ENCODE data around the gene NUP205.

GRCh38 chr7:135620980-135621850 lies 63.5 kb downstream of the NUP205 start:
- peak; percentile 63 to 88 (median 78) for TF ChIP-seq CTCF (IDR thresholded peaks at IDR 0.05)
- no peak for TF ChIP-seq POLR2A (IDR thresholded peaks at IDR 0.05)
- TF ChIP-seq EP300 (IDR thresholded peaks at IDR 0.05): no peak
